Tracheal epithelial cell (primary cell): ENCODE results near the gene NEK8. TPM values are rescaled to one million over a fixed set of nuclear protein-coding genes. Genes with fewer than 3 reads are reported as not detected.

Experiments used
- total RNA-seq: library from RNA; depleted of rRNA; stranded (reverse); fragments of >200 nt; gene quantifications from 2 replicates; pipeline ENCODE4 v1.2.1, GENCODE V29; 2014

Gene NEK8
- 2.6 and 4.1 TPM in 2 replicates for total RNA-seq

GRCh38 chr17:28728364-28729200 is at the start of gene NEK8:
TSS of gene NEK8 (plus strand) at chr17:28728788. CDS start at chr17:28728814, 26 bp downstream.

GRCh38 chr17:28711723-28712031 is 16.9 kb upstream of the NEK8 start, which contains the start of gene PROCA1:
TSS of gene PROCA1 (minus strand) at chr17:28711888. CDS start at chr17:28711660, 228 bp downstream.

GRCh38 chr17:28717578-28718332 is 10.8 kb upstream of the NEK8 start, which contains the start of gene RAB34:
TSS of gene RAB34 (minus strand) at chr17:28717868. CDS start at chr17:28717266, 602 bp downstream.

DNA sequence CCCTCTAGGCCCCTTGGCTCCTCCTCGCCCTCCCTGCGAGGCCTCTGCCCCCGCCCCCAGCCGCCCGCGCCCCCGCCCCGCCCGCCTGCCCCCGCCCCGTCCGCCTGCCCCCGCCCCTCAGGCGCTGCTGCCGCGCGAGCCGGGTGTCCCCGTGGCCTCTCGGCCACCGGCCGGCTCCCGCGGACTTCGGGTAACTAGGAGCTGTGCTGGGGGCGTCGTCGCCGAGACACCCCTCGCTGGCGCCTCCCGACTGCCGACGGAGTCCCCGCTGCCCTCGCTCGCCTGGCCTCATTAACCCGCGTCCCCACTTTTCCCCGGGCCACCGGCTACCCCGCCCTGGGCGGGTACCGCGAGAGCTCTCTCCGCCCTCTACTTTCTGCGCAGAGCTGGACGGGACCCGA is 2.4 kb upstream of the NEK8 start, which contains the start of gene TLCD1:
TSS of gene TLCD1 (minus strand) at position 8 of the 401 bp plus-strand sequence. CDS start 136 bp downstream, outside the sequence.

GRCh38 chr17:28743243-28744103 is 14.9 kb downstream of the NEK8 start, which contains the start of gene TRAF4:
TSS of gene TRAF4 (plus strand) at chr17:28744011. CDS start at chr17:28744113, 102 bp downstream.

Other genes starting within 250 kb of the NEK8 start
- 0.21 and 0.24 TPM in 2 replicates for gene FOXN1, start 222.4 kb upstream of the NEK8 start, total RNA-seq
- 30.6 and 34.5 TPM in 2 replicates for gene UNC119, start 176.2 kb upstream of the NEK8 start, total RNA-seq
- 45.2 and 48.4 TPM in 2 replicates for gene PIGS, start 157.3 kb upstream of the NEK8 start, total RNA-seq
- gene ALDOC, start 151.9 kb upstream of the NEK8 start, total RNA-seq = 78.4 and 88.7 TPM in 2 replicates
- 0.85 and 3.9 TPM in 2 replicates for gene SPAG5, start 129.8 kb upstream of the NEK8 start, total RNA-seq
- 2.7 and 4.7 TPM in 2 replicates for gene RSKR, start 114.6 kb upstream of the NEK8 start, total RNA-seq
- gene BLTP2, start 83.6 kb upstream of the NEK8 start, total RNA-seq = 101 and 151 TPM in 2 replicates
- 51.1 and 56.1 TPM in 2 replicates for gene SDF2, start 66.9 kb upstream of the NEK8 start, total RNA-seq
- gene SUPT6H, start 66.6 kb upstream of the NEK8 start, total RNA-seq = 24.3 and 28.4 TPM in 2 replicates
- 0.24 and 0.64 TPM in 2 replicates for gene PROCA1, start 16.9 kb upstream of the NEK8 start, total RNA-seq
- 118 and 133 TPM in 2 replicates for gene RAB34, start 10.9 kb upstream of the NEK8 start, total RNA-seq
- 783 and 1,374 TPM in 2 replicates for gene RPL23A, start 8.8 kb upstream of the NEK8 start, total RNA-seq
- gene TLCD1, start 2.6 kb upstream of the NEK8 start, total RNA-seq = 9.4 and 10.6 TPM in 2 replicates
- 37.9 and 57.4 TPM in 2 replicates for gene TRAF4, start 15.2 kb downstream of the NEK8 start, total RNA-seq
- 1.7 and 3.4 TPM in 2 replicates for gene FAM222B, start 114.0 kb downstream of the NEK8 start, total RNA-seq
- gene ERAL1, start 126.2 kb downstream of the NEK8 start, total RNA-seq = 35.9 and 39.2 TPM in 2 replicates
- 30.1 and 33.0 TPM in 2 replicates for gene FLOT2, start 168.9 kb downstream of the NEK8 start, total RNA-seq
- 11.3 and 14.9 TPM in 2 replicates for gene DHRS13, start 174.3 kb downstream of the NEK8 start, total RNA-seq
- 9.4 and 11.7 TPM in 2 replicates for gene PHF12, start 222.7 kb downstream of the NEK8 start, total RNA-seq